ENCODE data around the gene ANKRD40CL.

Gene ANKRD40CL

DNA sequence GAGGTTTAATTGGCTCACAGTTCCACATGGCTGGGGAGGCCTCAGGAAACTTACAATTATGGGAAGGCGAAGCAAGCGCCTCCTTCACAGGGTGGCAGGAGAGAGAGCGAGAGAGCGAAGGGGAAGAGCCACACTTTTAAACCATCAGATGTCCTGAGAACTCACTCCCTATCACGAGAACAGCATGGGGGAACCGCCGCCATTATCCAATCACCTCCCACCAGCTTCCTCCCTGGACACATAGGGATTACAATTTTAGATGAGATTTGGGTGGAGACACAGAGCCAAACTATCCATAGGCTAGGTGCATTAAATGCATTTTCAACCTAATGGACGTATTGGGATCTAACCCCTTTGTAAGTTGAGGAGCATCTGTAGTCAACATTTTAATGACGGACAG lies 54.7 kb downstream of the ANKRD40CL start:
- no peak for DNase-seq (ENCODE audit: low read depth)
